GM11168 (cell line): ENCODE data around the gene AP2A1.

ENCODE experiments used
- in situ Hi-C: fragments of 300-500 bp; cut with MboI; formaldehyde crosslinking; loops from one replicate; pipeline ENCODE4 v1.12.0; 2022; ENCODE audit warnings: low sequenced_read_pairs; ENCODE audit not compliant: unreplicated experiment

The AP2A1 gene

GRCh38 chr19:49851456-49852259 lies 84.9 kb downstream of the AP2A1 start:
- in situ Hi-C loops, result no loop called here

GRCh38 chr19:49852631-49853126 lies 85.9 kb downstream of the AP2A1 start:
- in situ Hi-C loops, result no loop called here

- in situ Hi-C loops, result no loop called here
Measured at GRCh38 chr19:49853852-49854377, 87.1 kb downstream of the AP2A1 start.

GRCh38 chr19:49854378-49855263 lies 87.8 kb downstream of the AP2A1 start:
- in situ Hi-C loops, result no loop called here

- in situ Hi-C loops, result no loop called here
Measured at GRCh38 chr19:49855277-49855675, 88.5 kb downstream of the AP2A1 start.

- in situ Hi-C loops, result no loop called here
Measured at GRCh38 chr19:49855676-49856573, 89.1 kb downstream of the AP2A1 start.

GRCh38 chr19:49856574-49857021 lies 89.8 kb downstream of the AP2A1 start:
- in situ Hi-C loops, result no loop called here
